ENCODE results near the gene CCR8. TPM values are rescaled to one million over a fixed set of nuclear protein-coding genes. Genes with fewer than 3 reads are reported as not detected.

CCR8 gene
- not detected for total RNA-seq

GRCh38 chr3:39329493-39329892 lies at the start of gene CCR8:
Gene CCR8, plus strand, starts transcription at chr3:39329709. Its CDS starts 2,623 bp downstream, at chr3:39332332.
- Histone ChIP-seq H3K4me1 (no peaks in the 10 kb centered on the region), H3K27me3 (no peaks in the 10 kb centered on the region), H3K4me3 (no peak within 1 kb of the TSS), H3K9me3 (no peaks in the 10 kb centered on the region), H3K36me3 (no peaks in the 10 kb centered on the region), H3K27ac (no peak within 1 kb of the TSS)
- ATAC-seq (no peak), DNase-seq (no peak)
- intact Hi-C loops (cut with DNase I; ENCODE audit: low total_unique reads), result no loop called here
- in situ Hi-C loops (cut with MboI; ENCODE audit: low sequenced_read_pairs in 4 of 4), result no loop called here
- TF ChIP-seq POLR2A (IDR thresholded peaks at IDR 0.05) (no peak), CTCF (IDR thresholded peaks at IDR 0.05 in 4 of 5, conservative IDR thresholded peaks at IDR 0.05 in 1 of 5) (no peak)

GRCh38 chr3:39279745-39280517 lies 49.6 kb upstream of the CCR8 start, which contains the start of gene CX3CR1:
Gene CX3CR1, minus strand, starts transcription at chr3:39280036. Its CDS starts 13,527 bp downstream, at chr3:39266509.
- in situ Hi-C loops (cut with MboI; ENCODE audit: low sequenced_read_pairs in 4 of 4), result loop anchor here in 3 of 4 donors (5.0 to 10.0 kb wide), 3 partner anchors 85 to 155 kb away; partner anchors contain the start of gene XIRP1 (in 1 of the 3)
- Histone ChIP-seq H3K4me1 (peaks cover 25 to 28% of the 10 kb centered on the region in 2 donors), H3K9me3 (no peaks in the 10 kb centered on the region), H3K36me3 (no peaks in the 10 kb centered on the region), H3K27me3 (no peaks in the 10 kb centered on the region), H3K4me3 (peak within 1 kb of the TSS in 1 of 4 donors; percentile 7), H3K27ac (peak within 1 kb of the TSS; percentile 74 to 81 (median 77))
- DNase-seq, result peak; percentile 61 to 77
- intact Hi-C loops (cut with DNase I; ENCODE audit: low total_unique reads), result no loop called here
- TF ChIP-seq POLR2A (IDR thresholded peaks at IDR 0.05) (no peak), CTCF (IDR thresholded peaks at IDR 0.05 in 4 of 5, conservative IDR thresholded peaks at IDR 0.05 in 1 of 5) (no peak)
- ATAC-seq, result peak; percentile 94 to 96

GRCh38 chr3:39280571-39280970 lies 48.9 kb upstream of the CCR8 start:
- no peak for ATAC-seq
- H3K9me3 ChIP-seq, result no peaks in the 10 kb centered on the region
- H3K4me3 ChIP-seq, result no peak overlapping the region
- TF ChIP-seq CTCF (IDR thresholded peaks at IDR 0.05 in 4 of 5, conservative IDR thresholded peaks at IDR 0.05 in 1 of 5) (no peak), POLR2A (IDR thresholded peaks at IDR 0.05) (no peak)
- no peaks in the 10 kb centered on the region for H3K27me3 ChIP-seq
- peaks cover 22 to 23% of the 10 kb centered on the region in 2 donors for H3K4me1 ChIP-seq
- DNase-seq, result no peak
- in situ Hi-C loops (cut with MboI; ENCODE audit: low sequenced_read_pairs in 4 of 4), result loop anchor here in 2 of 4 donors (5.0 to 10.0 kb wide), 2 partner anchors 86 to 153 kb away; partner anchors contain the start of gene XIRP1 (in 1 of the 2)
- peak overlapping the region; percentile 74 to 81 (median 77) for H3K27ac ChIP-seq
- no peaks in the 10 kb centered on the region for H3K36me3 ChIP-seq
- intact Hi-C loops (cut with DNase I; ENCODE audit: low total_unique reads), result no loop called here

- no peaks in the 10 kb centered on the region for H3K36me3 ChIP-seq
- DNase-seq, result no peak
- ATAC-seq, result no peak
Measured at GRCh38 chr3:39281533-39281932, 48.0 kb upstream of the CCR8 start.

More at GRCh38 chr3:39281533-39281932, 48.0 kb upstream of the CCR8 start:
- no peaks in the 10 kb centered on the region for H3K9me3 ChIP-seq
- in situ Hi-C loops (cut with MboI; ENCODE audit: low sequenced_read_pairs in 4 of 4) (loop anchor here in 2 of 4 donors (5.0 to 10.0 kb wide), 2 partner anchors 87 to 154 kb away; partner anchors contain the start of gene XIRP1 (in 1 of the 2)), intact Hi-C loops (cut with DNase I; ENCODE audit: low total_unique reads) (no loop called here)
- H3K4me3 ChIP-seq, result no peak overlapping the region
- no peaks in the 10 kb centered on the region for H3K27me3 ChIP-seq
- TF ChIP-seq CTCF (IDR thresholded peaks at IDR 0.05 in 4 of 5, conservative IDR thresholded peaks at IDR 0.05 in 1 of 5) (no peak), POLR2A (IDR thresholded peaks at IDR 0.05) (no peak)
- peaks cover 22 to 27% of the 10 kb centered on the region in 2 donors for H3K4me1 ChIP-seq
- peak overlapping the region in 1 of 4 donors; percentile 80 for H3K27ac ChIP-seq

Measured in gastrocnemius medialis (tissue), 4 donors.